K562 (cell line): ENCODE measurements around the gene SCUBE2. TPM values are rescaled to one million over a fixed set of nuclear protein-coding genes. Genes with fewer than 3 reads are reported as not detected.

Experiments
- HMG20B ChIP-seq: fragments of 250-450 bp; sonication (Bioruptor Pico); IDR thresholded peaks from 2 replicates; pipeline ENCODE4 v1.5.0; 2021; ENCODE audit warnings: mild to moderate bottlenecking
- NBN ChIP-seq: fragments of 450-650 bp; IDR thresholded peaks from 2 replicates; pipeline ENCODE4 v1.6.1; 2016; ENCODE audit warnings: low read depth, mild to moderate bottlenecking
- RBM25 ChIP-seq: fragments of 200-400 bp; formaldehyde crosslinking; IDR thresholded peaks from 2 replicates; pipeline ENCODE4 v1.6.1; 2018; ENCODE audit warnings: low read length, low read depth, moderate library complexity; ENCODE audit not compliant: severe bottlenecking
- SMAD4 ChIP-seq: fragments of 250-450 bp; sonication (Bioruptor Pico); conservative IDR thresholded peaks from 2 replicates; pipeline ENCODE4 v1.8.0; 2021; ENCODE audit warnings: inconsistent platforms, mild to moderate bottlenecking, moderate library complexity
- SREBF1 ChIP-seq: fragments of 150-350 bp; IDR thresholded peaks from 2 replicates; pipeline ENCODE4 v1.6.1; 2014; ENCODE audit warnings: antibody characterized with exemption, low read depth, low read length, borderline replicate concordance
- TAF7 ChIP-seq: fragments of 450-650 bp; IDR thresholded peaks from 2 replicates; pipeline ENCODE4 v1.6.1; 2016; ENCODE audit warnings: missing genetic modification characterization, missing compliant biosample characterization
- XRCC3 ChIP-seq: fragments of 450-650 bp; IDR thresholded peaks from 2 replicates; pipeline ENCODE4 v1.6.1; 2017; ENCODE audit warnings: mild to moderate bottlenecking, moderate library complexity
- polyA plus RNA-seq, 8 experiments: library from polyadenylated mRNA; depleted of rRNA in 4 of 8; stranded (reverse) in 5 of 8; unstranded in 3 of 8; fragments of >200 nt; fragmentation: Nextera tagmentation in 2 of 8; fragmentation: Illumina TruSeq in 1 of 8; extraction: Ambion mirVana in 2 of 8; extraction: Trizol in 1 of 8; gene quantifications; 2 replicates each; pipeline versions ENCODE4 v1.2.1 to v1.2.3, GENCODE V29; 2011 to 2014; ENCODE audit warnings: inconsistent platforms in 1 of 8, missing spikeins in 1 of 8
- total RNA-seq, 7 experiments: library from RNA; depleted of rRNA in 6 of 7; stranded (reverse); fragments of >200 nt in 6 of 7; fragmentation: Illumina TruSeq in 2 of 7; extraction: Trizol in 2 of 7; gene quantifications; 2 replicates each; pipeline versions ENCODE4 v1.2.1 to v1.2.3, GENCODE V29; 2011 to 2021; ENCODE audit warnings: low replicate concordance in 1 of 7
- TF ChIP-seq, protein P1 (sequence below): IDR thresholded peaks from 2 replicates; pipeline ENCODE4 v1.6.1; 2014; ENCODE audit warnings: antibody characterized with exemption
- TF ChIP-seq, protein P2 (sequence below): fragments of 450-650 bp; IDR thresholded peaks from 2 replicates; pipeline ENCODE4 v1.6.1; 2016; ENCODE audit warnings: antibody characterized with exemption

SCUBE2 gene
- total and polyA plus RNA-seq, 9 of the 15 experiments (the other 6 are each of a cell fraction or from before 2014, with no cell fraction given) = 0.06 to 0.40 (median 0.07) TPM; not detected in 6

DNA sequence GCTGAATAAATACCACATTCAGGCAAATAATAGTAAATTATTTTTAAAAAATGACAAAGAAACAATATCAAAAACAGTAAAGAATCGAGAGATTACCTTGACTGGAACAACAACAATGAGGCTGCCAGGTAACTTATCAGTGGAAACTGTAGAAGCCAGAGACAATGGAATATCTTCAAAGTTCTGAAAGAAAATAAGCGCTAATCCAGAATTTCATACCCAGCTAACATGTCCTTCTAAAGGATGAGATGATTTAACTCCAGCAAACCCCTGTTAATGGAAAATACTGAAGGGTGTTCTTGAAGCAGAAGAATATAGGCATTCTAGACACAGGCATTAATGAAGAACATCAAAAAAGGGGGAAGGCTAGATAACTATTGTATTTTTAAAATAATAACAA lies 20.7 kb upstream of the SCUBE2 start (continued):
- TF ChIP-seq, protein P1, sequence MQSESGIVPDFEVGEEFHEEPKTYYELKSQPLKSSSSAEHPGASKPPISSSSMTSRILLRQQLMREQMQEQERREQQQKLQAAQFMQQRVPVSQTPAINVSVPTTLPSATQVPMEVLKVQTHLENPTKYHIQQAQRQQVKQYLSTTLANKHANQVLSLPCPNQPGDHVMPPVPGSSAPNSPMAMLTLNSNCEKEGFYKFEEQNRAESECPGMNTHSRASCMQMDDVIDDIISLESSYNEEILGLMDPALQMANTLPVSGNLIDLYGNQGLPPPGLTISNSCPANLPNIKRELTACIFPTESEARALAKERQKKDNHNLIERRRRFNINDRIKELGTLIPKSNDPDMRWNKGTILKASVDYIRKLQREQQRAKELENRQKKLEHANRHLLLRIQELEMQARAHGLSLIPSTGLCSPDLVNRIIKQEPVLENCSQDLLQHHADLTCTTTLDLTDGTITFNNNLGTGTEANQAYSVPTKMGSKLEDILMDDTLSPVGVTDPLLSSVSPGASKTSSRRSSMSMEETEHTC = no peak
- TF ChIP-seq SMAD4 (CRISPR knock-in tag) (no peak), XRCC3 (0 out of 2 replicates have a peak, but pooled peaks have one; percentile 37), RBM25 (no peak), NBN (no peak), SREBF1 (no peak), TAF7 (tag) (no peak), HMG20B (CRISPR knock-in tag) (no peak)
- TF ChIP-seq, protein P2, sequence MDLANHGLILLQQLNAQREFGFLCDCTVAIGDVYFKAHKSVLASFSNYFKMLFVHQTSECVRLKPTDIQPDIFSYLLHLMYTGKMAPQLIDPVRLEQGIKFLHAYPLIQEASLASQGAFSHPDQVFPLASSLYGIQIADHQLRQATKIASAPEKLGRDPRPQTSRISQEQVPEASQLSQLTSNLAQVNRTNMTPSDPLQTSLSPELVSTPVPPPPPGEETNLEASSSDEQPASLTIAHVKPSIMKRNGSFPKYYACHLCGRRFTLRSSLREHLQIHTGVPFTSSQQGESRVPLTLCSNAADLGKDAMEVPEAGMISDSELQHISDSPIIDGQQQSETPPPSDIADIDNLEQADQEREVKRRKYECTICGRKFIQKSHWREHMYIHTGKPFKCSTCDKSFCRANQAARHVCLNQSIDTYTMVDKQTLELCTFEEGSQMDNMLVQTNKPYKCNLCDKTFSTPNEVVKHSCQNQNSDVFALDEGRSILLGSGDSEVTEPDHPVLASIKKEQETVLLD = no peak
